OCI-LY3 (cell line): Measurements from ENCODE around the gene RNF217.

Experiments used
- EZH2phosphoT487 ChIP-seq: fragments of 200-600 bp; shearing (Covaris generic); IDR thresholded peaks from 2 replicates; pipeline ENCODE4 v1.6.1; 2018; ENCODE audit warnings: antibody characterized with exemption, mixed run types, low read depth
- TF ChIP-seq, protein P1 (sequence below): fragments of 200-600, 300-600 bp; sonication (generic); IDR thresholded peaks from 2 replicates; pipeline ENCODE4 v1.5.1; 2014; ENCODE audit warnings: antibody characterized with exemption, low read length, low read depth

- TF ChIP-seq, protein P1, sequence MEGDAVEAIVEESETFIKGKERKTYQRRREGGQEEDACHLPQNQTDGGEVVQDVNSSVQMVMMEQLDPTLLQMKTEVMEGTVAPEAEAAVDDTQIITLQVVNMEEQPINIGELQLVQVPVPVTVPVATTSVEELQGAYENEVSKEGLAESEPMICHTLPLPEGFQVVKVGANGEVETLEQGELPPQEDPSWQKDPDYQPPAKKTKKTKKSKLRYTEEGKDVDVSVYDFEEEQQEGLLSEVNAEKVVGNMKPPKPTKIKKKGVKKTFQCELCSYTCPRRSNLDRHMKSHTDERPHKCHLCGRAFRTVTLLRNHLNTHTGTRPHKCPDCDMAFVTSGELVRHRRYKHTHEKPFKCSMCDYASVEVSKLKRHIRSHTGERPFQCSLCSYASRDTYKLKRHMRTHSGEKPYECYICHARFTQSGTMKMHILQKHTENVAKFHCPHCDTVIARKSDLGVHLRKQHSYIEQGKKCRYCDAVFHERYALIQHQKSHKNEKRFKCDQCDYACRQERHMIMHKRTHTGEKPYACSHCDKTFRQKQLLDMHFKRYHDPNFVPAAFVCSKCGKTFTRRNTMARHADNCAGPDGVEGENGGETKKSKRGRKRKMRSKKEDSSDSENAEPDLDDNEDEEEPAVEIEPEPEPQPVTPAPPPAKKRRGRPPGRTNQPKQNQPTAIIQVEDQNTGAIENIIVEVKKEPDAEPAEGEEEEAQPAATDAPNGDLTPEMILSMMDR, result peak; percentile 60
- no peak for TF ChIP-seq EZH2phosphoT487
Observed at GRCh38 chr6:125114248-125114858, 152.1 kb downstream of the RNF217 start.
